Vagina (tissue), 2 donors: ENCODE data around the gene ADAR.

Source experiments
- CTCF ChIP-seq, 3 experiments: fragments of 450-650 bp in 2 of 3; fragments of 200-600 bp in 1 of 3; sonication (generic) in 1 of 3; IDR thresholded peaks; one replicate each; pipeline ENCODE4 v1.5.1; 2017 to 2019; ENCODE audit warnings: antibody characterized with exemption in 3 of 3, mild to moderate bottlenecking in 2 of 3, moderate library complexity in 2 of 3
- POLR2A ChIP-seq, 2 donors: fragments of 450-650 bp; IDR thresholded peaks; one replicate each; pipeline ENCODE4 v1.6.1; 2017; ENCODE audit warnings: antibody characterized with exemption in 2 of 2, mild to moderate bottlenecking in 2 of 2, moderate library complexity in 2 of 2
- POLR2AphosphoS5 ChIP-seq, 2 donors: sonication (generic); formaldehyde crosslinking; IDR thresholded peaks; one replicate each; pipeline ENCODE4 v1.9.0; 2017; ENCODE audit warnings: antibody characterized with exemption in 2 of 2, mild to moderate bottlenecking in 2 of 2, low read depth in 1 of 2; ENCODE audit not compliant: insufficient read depth in 1 of 2

- no peak for TF ChIP-seq POLR2A (IDR thresholded peaks at IDR 0.05)
- TF ChIP-seq CTCF (IDR thresholded peaks at IDR 0.05) = no peak
- TF ChIP-seq POLR2AphosphoS5 (IDR thresholded peaks at IDR 0.05; ENCODE audit: insufficient read depth in 1 of 2, low read depth in 1 of 2) = no peak
Measured at GRCh38 chr1:154629061-154629674, 21.2 kb upstream of the ADAR start.
